GM19372 (cell line): ENCODE results near the gene TBX4.
A peak's percentile ranks its signal among the peaks of the same experiment; 100 is the strongest.

Experiments
- ATAC-seq: cut with Tn5 transposase; IDR thresholded peaks from one replicate; pipeline ENCODE4 v1.9.1; 2021; ENCODE audit warnings: mild to moderate bottlenecking, low read depth, moderate library complexity; ENCODE audit not compliant: unreplicated experiment

TBX4 gene

GRCh38 chr17:61452301-61453290 lies at the start of gene TBX4:
TBX4 (plus strand) TSS chr17:61452422; CDS start chr17:61456491, 4,069 bp downstream.
- ATAC-seq: no peak

- ATAC-seq: no peak
Observed at GRCh38 chr17:61402978-61403800, 49.0 kb upstream of the TBX4 start.

GRCh38 chr17:61403801-61404662 lies 48.2 kb upstream of the TBX4 start:
- ATAC-seq: no peak

- no peak for ATAC-seq
Observed at GRCh38 chr17:61404663-61404912, 47.6 kb upstream of the TBX4 start.

GRCh38 chr17:61404913-61405685 lies 47.1 kb upstream of the TBX4 start:
- ATAC-seq: no peak

- no peak for ATAC-seq
Observed at GRCh38 chr17:61405686-61406536, 46.3 kb upstream of the TBX4 start.

- no peak for ATAC-seq
Observed at GRCh38 chr17:61406537-61406845, 45.7 kb upstream of the TBX4 start.

GRCh38 chr17:61406971-61407911 lies 45.0 kb upstream of the TBX4 start:
- ATAC-seq: no peak

- no peak for ATAC-seq
Observed at GRCh38 chr17:61408151-61409041, 43.8 kb upstream of the TBX4 start.

- peak; percentile 40 for ATAC-seq
Observed at GRCh38 chr17:61409301-61410112, 42.7 kb upstream of the TBX4 start.

GRCh38 chr17:61410141-61411010 lies 41.8 kb upstream of the TBX4 start:
- ATAC-seq: no peak

GRCh38 chr17:61411011-61411260 lies 41.3 kb upstream of the TBX4 start:
- ATAC-seq: no peak

- ATAC-seq: no peak
Observed at GRCh38 chr17:61411261-61412142, 40.7 kb upstream of the TBX4 start.

GRCh38 chr17:61412143-61412859 lies 39.9 kb upstream of the TBX4 start:
- peak; percentile 47 for ATAC-seq
